H9 (cell line): ENCODE results near the gene ZNF678. TPM values are rescaled to one million over a fixed set of nuclear protein-coding genes. Genes with fewer than 3 reads are reported as not detected.
"Not testable (repeated sequence)": the region's sequence is repeated elsewhere in the genome, so short reads cannot be mapped to it uniquely, and the experiment has no call there.

ENCODE experiments used
- DNase-seq: peaks from one replicate; pipeline ENCODE4 v3.0.0-alpha.2; 2017
- H2AFZ ChIP-seq: one replicate; pipeline ENCODE4 v1.6.1; 2013; ENCODE audit warnings: mild to moderate bottlenecking, low read length, control low read depth, moderate library complexity
- H2AK5ac ChIP-seq: 2 replicates; pipeline ENCODE4 v1.6.1; 2013; ENCODE audit warnings: low read length, control low read depth, mixed read lengths; ENCODE audit not compliant: insufficient read length
- H2BK120ac ChIP-seq: one replicate; pipeline ENCODE4 v1.6.1; 2013; ENCODE audit warnings: low read depth, mild to moderate bottlenecking, low read length, control low read depth, inconsistent platforms; ENCODE audit not compliant: poor library complexity, severe bottlenecking
- H2BK12ac ChIP-seq: 2 replicates; pipeline ENCODE4 v1.6.1; 2013; ENCODE audit warnings: low read length, control low read depth, mixed read lengths, low read depth; ENCODE audit not compliant: insufficient read length
- H2BK15ac ChIP-seq: 2 replicates; pipeline ENCODE4 v1.6.1; 2013; ENCODE audit warnings: low read depth, low read length, control low read depth
- H2BK20ac ChIP-seq: one replicate; pipeline ENCODE4 v1.6.1; 2013; ENCODE audit warnings: low read depth, mild to moderate bottlenecking, low read length, control low read depth, inconsistent platforms; ENCODE audit not compliant: poor library complexity, severe bottlenecking
- H2BK5ac ChIP-seq: 2 replicates; pipeline ENCODE4 v1.6.1; 2013; ENCODE audit warnings: low read length, control low read depth, mixed read lengths; ENCODE audit not compliant: insufficient read length
- H3K14ac ChIP-seq: 2 replicates; pipeline ENCODE4 v1.6.1; 2013; ENCODE audit warnings: low read length, control low read depth; ENCODE audit not compliant: insufficient read depth
- H3K18ac ChIP-seq: 2 replicates; pipeline ENCODE4 v1.6.1; 2013; ENCODE audit warnings: low read depth, mild to moderate bottlenecking, mixed read lengths, low read length, control low read depth; ENCODE audit not compliant: insufficient read length
- H3K23ac ChIP-seq: 2 replicates; pipeline ENCODE4 v1.6.1; 2013; ENCODE audit warnings: low read length, control low read depth, mixed read lengths, low read depth; ENCODE audit not compliant: insufficient read length
- H3K23me2 ChIP-seq: 2 replicates; pipeline ENCODE4 v1.6.1; 2013; ENCODE audit warnings: low read depth, mild to moderate bottlenecking, mixed read lengths, low read length, control low read depth; ENCODE audit not compliant: insufficient read length, poor library complexity, severe bottlenecking
- H3K27ac ChIP-seq: 2 replicates; pipeline ENCODE4 v1.5.1; 2013; ENCODE audit warnings: low read length, control low read depth, mixed read lengths, low read depth; ENCODE audit not compliant: insufficient read length
- H3K27me3 ChIP-seq: 2 replicates; pipeline ENCODE4 v1.6.1; 2013; ENCODE audit warnings: low read length, control low read depth, inconsistent platforms; ENCODE audit not compliant: insufficient read depth
- H3K4ac ChIP-seq: 2 replicates; pipeline ENCODE4 v1.6.1; 2013; ENCODE audit warnings: low read depth, mild to moderate bottlenecking, control low read depth, inconsistent platforms, low read length, moderate library complexity
- H3K4me1 ChIP-seq: 2 replicates; pipeline ENCODE4 v1.6.1; 2013; ENCODE audit warnings: low read length, control low read depth, inconsistent platforms; ENCODE audit not compliant: insufficient read depth
- H3K4me2 ChIP-seq: 2 replicates; pipeline ENCODE4 v1.6.1; 2013; ENCODE audit warnings: low read length, control low read depth, mixed read lengths; ENCODE audit not compliant: insufficient read length, insufficient read depth
- H3K56ac ChIP-seq: 2 replicates; pipeline ENCODE4 v1.6.1; 2013; ENCODE audit warnings: low read depth, mild to moderate bottlenecking, mixed read lengths, low read length, control low read depth; ENCODE audit not compliant: insufficient read length
- H3K79me1 ChIP-seq: 2 replicates; pipeline ENCODE4 v1.6.1; 2013; ENCODE audit warnings: low read depth, mild to moderate bottlenecking, moderate library complexity, low read length, control low read depth, inconsistent platforms; ENCODE audit not compliant: insufficient read depth, poor library complexity, severe bottlenecking
- H3K79me2 ChIP-seq: 2 replicates; pipeline ENCODE4 v1.6.1; 2013; ENCODE audit warnings: low read length, control low read depth, inconsistent platforms; ENCODE audit not compliant: insufficient read depth
- H3K9ac ChIP-seq: 2 replicates; pipeline ENCODE4 v1.6.1; 2013; ENCODE audit warnings: low read length, control low read depth, mixed read lengths; ENCODE audit not compliant: insufficient read length; ENCODE audit errors: extremely low read depth
- H3K9me3 ChIP-seq: one replicate; pipeline ENCODE4 v1.6.1; 2013; ENCODE audit warnings: low read depth, low read length, inconsistent platforms; ENCODE audit not compliant: control insufficient read depth
- H3T11ph ChIP-seq: one replicate; pipeline ENCODE4 v1.6.1; 2013; ENCODE audit warnings: mild to moderate bottlenecking, low read length, control low read depth, inconsistent platforms
- H4K20me1 ChIP-seq: one replicate; pipeline ENCODE4 v1.6.1; 2013; ENCODE audit not compliant: control insufficient read depth, insufficient read length, insufficient read depth
- H4K5ac ChIP-seq: 2 replicates; pipeline ENCODE4 v1.6.1; 2013; ENCODE audit warnings: low read depth, mild to moderate bottlenecking, mixed read lengths, low read length, control low read depth; ENCODE audit not compliant: insufficient read length
- H4K8ac ChIP-seq: replicated peaks from 2 replicates; pipeline ENCODE4 v1.6.1; 2013; ENCODE audit warnings: low read length, control low read depth, mixed read lengths, low read depth; ENCODE audit not compliant: insufficient read length
- H4K91ac ChIP-seq: 2 replicates; pipeline ENCODE4 v1.6.1; 2013; ENCODE audit warnings: low read depth, mild to moderate bottlenecking, moderate library complexity, mixed read lengths, low read length, control low read depth; ENCODE audit not compliant: insufficient read length
- H3K27ac Mint-ChIP-seq, 3 experiments: 2 replicates in 2 of 3; 3 replicates in 1 of 3; pipeline ENCODE4 v1.8.0; 2020 to 2021; ENCODE audit warnings: mixed read lengths in 3 of 3, mild to moderate bottlenecking in 1 of 3, moderate library complexity in 1 of 3
- H3K27me3 Mint-ChIP-seq: 2 replicates; pipeline ENCODE4 v1.8.0; 2021; ENCODE audit warnings: low read depth, mild to moderate bottlenecking, moderate library complexity, mixed read lengths
- H3K36me3 Mint-ChIP-seq, 3 experiments: 2 replicates in 2 of 3; 3 replicates in 1 of 3; pipeline ENCODE4 v1.8.0; 2020 to 2021; ENCODE audit warnings: low read depth in 3 of 3, mixed read lengths in 3 of 3; ENCODE audit not compliant: insufficient read depth in 1 of 3
- H3K4me1 Mint-ChIP-seq, 2 experiments: 2 replicates each; pipeline ENCODE4 v1.8.0; 2020; ENCODE audit warnings: mixed read lengths in 2 of 2
- H3K4me3 Mint-ChIP-seq, 2 experiments: 2 replicates in 1 of 2; 3 replicates in 1 of 2; pipeline ENCODE4 v1.8.0; 2020 to 2021; ENCODE audit warnings: mild to moderate bottlenecking in 2 of 2, mixed read lengths in 2 of 2, moderate library complexity in 1 of 2
- H3K9me3 Mint-ChIP-seq, 2 experiments: 2 replicates in 1 of 2; 3 replicates in 1 of 2; pipeline ENCODE4 v1.8.0; 2020; ENCODE audit warnings: mild to moderate bottlenecking in 2 of 2, mixed read lengths in 2 of 2, moderate library complexity in 1 of 2
- CTCF ChIP-seq: fragments of 200-600 bp; sonication (generic); conservative IDR thresholded peaks from 3 replicates; pipeline ENCODE4 v1.8.0; 2021; ENCODE audit warnings: antibody characterized with exemption, mild to moderate bottlenecking
- WGBS: extraction: QIAGEN DNeasy Blood & Tissue Kit; methylation state at CpG from one replicate; pipeline ENCODE4 v1.1.7; 2013; ENCODE audit warnings: missing lambda C conversion rate, low lambda C conversion rate, mixed read lengths; ENCODE audit not compliant: insufficient read length; ENCODE audit errors: extremely low coverage; 5-methylcytosine and 5-hydroxymethylcytosine counted together
- total RNA-seq: library from RNA; stranded (reverse); gene quantifications from 2 replicates; pipeline ENCODE4 v1.2.1, GENCODE V29; 2021

Gene ZNF678
- total RNA-seq, 1 experiment from 2014 or later, result 25.3 TPM

- Histone ChIP-seq H2AK5ac (no peak overlapping the region), H2BK5ac (no peak overlapping the region), H3T11ph (no peak overlapping the region), H3K23ac (no peak overlapping the region), H3K27ac (no peak overlapping the region), H3K79me1 (no peaks in the 10 kb centered on the region), H3K56ac (no peak overlapping the region), H3K4me1 (no peaks in the 10 kb centered on the region), H4K8ac (no peak overlapping the region), H4K20me1 (no peaks in the 10 kb centered on the region), H4K91ac (no peak overlapping the region), H3K14ac (no peak overlapping the region), H3K9ac (no peak overlapping the region), H3K23me2 (peaks cover 9% of the 10 kb centered on the region), H2BK120ac (no peak overlapping the region), H3K4me2 (no peak overlapping the region), H3K79me2 (no peaks in the 10 kb centered on the region), H2BK15ac (no peak overlapping the region), H2BK12ac (no peak overlapping the region), H3K4ac (no peak overlapping the region), H3K18ac (no peak overlapping the region), H4K5ac (no peak overlapping the region), H2BK20ac (no peak overlapping the region), H3K9me3 (no peaks in the 10 kb centered on the region), H3K27me3 (no peaks in the 10 kb centered on the region), H2AFZ (no peak overlapping the region)
- H3K4me3 Mint-ChIP-seq, result no peak overlapping the region
- H3K36me3 Mint-ChIP-seq, result peaks cover 4 to 13% (median 5%) of the 10 kb centered on the region in 3 experiments; a peak in 6 of 7 replicates
- H3K27me3 Mint-ChIP-seq, result peaks cover 27% of the 10 kb centered on the region
- TF ChIP-seq CTCF, result no peak
- peaks cover 45 to 50% of the 10 kb centered on the region in 2 experiments for H3K9me3 Mint-ChIP-seq
- no peaks in the 10 kb centered on the region for H3K4me1 Mint-ChIP-seq
- WGBS, result no CpG with 5 or more reads among the region's 2 CpGs
- DNase-seq, result no peak
- no peak overlapping the region for H3K27ac Mint-ChIP-seq
Measured at GRCh38 chr1:227549892-227550291, 13.5 kb upstream of the ZNF678 start.

GRCh38 chr1:227551881-227552280 is 11.5 kb upstream of the ZNF678 start:
- not testable (repeated sequence) for H3K9me3 ChIP-seq, H3K79me1 ChIP-seq, H3K23ac ChIP-seq, H2AK5ac ChIP-seq, H3K4ac ChIP-seq, H3T11ph ChIP-seq, H3K27ac ChIP-seq, H3K4me3 Mint-ChIP-seq, H2BK120ac ChIP-seq, H3K27me3 ChIP-seq, H3K79me2 ChIP-seq, H3K14ac ChIP-seq, H3K4me1 Mint-ChIP-seq, DNase-seq, H2BK5ac ChIP-seq, H4K91ac ChIP-seq, H4K20me1 ChIP-seq, H3K27ac Mint-ChIP-seq, H4K8ac ChIP-seq, H2AFZ ChIP-seq, H3K4me2 ChIP-seq, H2BK20ac ChIP-seq, H2BK15ac ChIP-seq, H3K23me2 ChIP-seq, H2BK12ac ChIP-seq, H4K5ac ChIP-seq, H3K9ac ChIP-seq, H3K18ac ChIP-seq, H3K4me1 ChIP-seq, H3K56ac ChIP-seq
- Mint-ChIP-seq H3K36me3 (peaks cover 4 to 13% (median 5%) of the 10 kb centered on the region in 3 experiments; a peak in 6 of 7 replicates), H3K27me3 (peaks cover 26% of the 10 kb centered on the region), H3K9me3 (peaks cover 45 to 54% of the 10 kb centered on the region in 2 experiments)
- no CpG with 5 or more reads among the region's 1 CpG for WGBS
